HEK293T (cell line): ENCODE measurements around the gene CABP5.
"Not testable (repeated sequence)": the region's sequence is repeated elsewhere in the genome, so short reads cannot be mapped to it uniquely, and the experiment has no call there.

ENCODE experiments used
- CTCF ChIA-PET: fragments of 350-600 bp; formaldehyde crosslinking; extraction: SDS; loops from one replicate; lab custom pipeline; 2021; ENCODE audit warnings: antibody characterized with exemption, inconsistent platforms; lab: Yijun Ruan, JAX
- POLR2A ChIA-PET: fragments of 350-600 bp; formaldehyde crosslinking; extraction: SDS; loops from one replicate; lab custom pipeline; 2020; ENCODE audit warnings: antibody characterized with exemption, inconsistent platforms; lab: Yijun Ruan, JAX
- DNase-seq: peaks from one replicate; pipeline ENCODE4 v3.0.0; 2012; ENCODE audit warnings: mixed read lengths; ENCODE audit errors: extremely low spot score
- ARNT ChIP-seq: fragments of 450-650 bp; IDR thresholded peaks from 2 replicates; pipeline ENCODE4 v1.6.1; 2017; ENCODE audit warnings: mild to moderate bottlenecking
- BHLHE40 ChIP-seq: fragments of 450-650 bp; IDR thresholded peaks from 2 replicates; pipeline ENCODE4 v1.6.1; 2016; ENCODE audit warnings: mild to moderate bottlenecking, moderate library complexity, borderline replicate concordance
- CTBP1 ChIP-seq: fragments of 450-650 bp; IDR thresholded peaks from 2 replicates; pipeline ENCODE4 v1.6.1; 2016; ENCODE audit warnings: borderline replicate concordance
- ELF4 ChIP-seq: fragments of 450-650 bp; IDR thresholded peaks from 2 replicates; pipeline ENCODE4 v1.6.1; 2017; ENCODE audit warnings: antibody characterized with exemption
- FOXA1 ChIP-seq: fragments of 450-650 bp; IDR thresholded peaks from 2 replicates; pipeline ENCODE4 v1.6.1; 2016; ENCODE audit warnings: mild to moderate bottlenecking
- FOXK2 ChIP-seq: fragments of 450-650 bp; IDR thresholded peaks from 2 replicates; pipeline ENCODE4 v1.6.1; 2016; ENCODE audit warnings: mild to moderate bottlenecking
- FOXM1 ChIP-seq: fragments of 450-650 bp; IDR thresholded peaks from 2 replicates; pipeline ENCODE4 v1.6.1; 2017; ENCODE audit warnings: mild to moderate bottlenecking, borderline replicate concordance
- HDGF ChIP-seq: fragments of 450-650 bp; IDR thresholded peaks from 2 replicates; pipeline ENCODE4 v1.6.1; 2017; ENCODE audit warnings: antibody characterized with exemption, borderline replicate concordance
- L3MBTL2 ChIP-seq: fragments of 450-650 bp; conservative IDR thresholded peaks from 2 replicates; pipeline ENCODE4 v1.6.1; 2016; ENCODE audit warnings: mild to moderate bottlenecking
- LEF1 ChIP-seq: fragments of 450-650 bp; IDR thresholded peaks from 2 replicates; pipeline ENCODE4 v1.6.1; 2017; ENCODE audit warnings: mild to moderate bottlenecking, borderline replicate concordance
- NFRKB ChIP-seq: fragments of 450-650 bp; IDR thresholded peaks from 2 replicates; pipeline ENCODE4 v1.6.1; 2016; ENCODE audit warnings: mild to moderate bottlenecking, moderate library complexity
- SP1 ChIP-seq: fragments of 450-650 bp; IDR thresholded peaks from 2 replicates; pipeline ENCODE4 v1.6.1; 2017
- SUZ12 ChIP-seq: fragments of 450-650 bp; IDR thresholded peaks from 2 replicates; pipeline ENCODE4 v1.6.1; 2016; ENCODE audit warnings: mild to moderate bottlenecking
- TARDBP ChIP-seq: fragments of 450-650 bp; IDR thresholded peaks from 2 replicates; pipeline ENCODE4 v1.6.1; 2016
- ZNF384 ChIP-seq: fragments of 450-650 bp; IDR thresholded peaks from 2 replicates; pipeline ENCODE4 v1.6.1; 2016
- TF ChIP-seq, protein P1 (sequence below): fragments of 450-650 bp; IDR thresholded peaks from 2 replicates; pipeline ENCODE4 v1.6.1; 2016

The CABP5 gene

DNA sequence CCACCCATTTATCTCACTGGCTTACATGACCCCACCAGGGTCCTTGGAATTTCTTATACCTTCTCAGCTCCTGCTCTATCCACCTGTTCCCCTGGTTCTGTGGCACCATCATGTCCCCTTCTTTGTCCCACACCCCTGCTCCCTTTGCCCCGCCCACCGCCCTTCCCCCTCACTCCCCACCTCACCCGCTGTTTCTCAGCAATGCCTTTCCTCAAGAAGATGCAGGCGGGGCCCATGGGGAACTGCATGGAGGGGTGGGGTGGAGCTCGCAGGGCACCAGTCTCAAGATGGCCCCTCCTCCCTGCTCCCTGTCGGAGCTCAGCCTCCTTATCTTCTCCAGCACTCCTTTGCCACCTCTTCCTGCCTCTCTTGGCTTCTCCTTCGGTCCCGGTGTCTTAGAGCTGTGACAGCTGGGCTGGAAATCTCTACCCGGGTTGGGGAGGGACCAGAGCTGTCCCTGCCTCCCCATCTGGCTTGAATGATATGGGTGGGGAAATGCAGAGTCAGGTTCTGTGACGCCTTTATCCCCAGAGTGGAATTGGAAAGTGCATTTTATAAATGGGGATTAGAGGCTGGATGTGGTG lies at the start of gene CABP5:
Gene CABP5, minus strand, starts transcription at position 405 of the 584 bp plus-strand sequence. Its CDS starts 157 bp downstream, at position 248.
- DNase-seq = no peak
- POLR2A ChIA-PET = no interaction called here
- CTCF ChIA-PET = no interaction called here
- no peak for TF ChIP-seq FOXM1
- no peak for TF ChIP-seq HDGF
- no peak for TF ChIP-seq ZNF384
- TF ChIP-seq ARNT = no peak
- TF ChIP-seq, protein P1, sequence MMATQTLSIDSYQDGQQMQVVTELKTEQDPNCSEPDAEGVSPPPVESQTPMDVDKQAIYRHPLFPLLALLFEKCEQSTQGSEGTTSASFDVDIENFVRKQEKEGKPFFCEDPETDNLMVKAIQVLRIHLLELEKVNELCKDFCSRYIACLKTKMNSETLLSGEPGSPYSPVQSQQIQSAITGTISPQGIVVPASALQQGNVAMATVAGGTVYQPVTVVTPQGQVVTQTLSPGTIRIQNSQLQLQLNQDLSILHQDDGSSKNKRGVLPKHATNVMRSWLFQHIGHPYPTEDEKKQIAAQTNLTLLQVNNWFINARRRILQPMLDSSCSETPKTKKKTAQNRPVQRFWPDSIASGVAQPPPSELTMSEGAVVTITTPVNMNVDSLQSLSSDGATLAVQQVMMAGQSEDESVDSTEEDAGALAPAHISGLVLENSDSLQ = no peak
- TF ChIP-seq FOXA1 = no peak
- no peak for TF ChIP-seq TARDBP
- TF ChIP-seq FOXK2 = no peak
- no peak for TF ChIP-seq BHLHE40
- TF ChIP-seq ELF4 = no peak
- TF ChIP-seq L3MBTL2 = no peak
- TF ChIP-seq LEF1 = no peak
- no peak for TF ChIP-seq CTBP1
- TF ChIP-seq SP1 = no peak
- no peak for TF ChIP-seq SUZ12
- no peak for TF ChIP-seq NFRKB

- CTCF ChIA-PET = interaction anchor here (0.6 to 0.7 kb wide), 2 partner anchors 89 to 844 kb away, joined by 3 to 4 read pairs; no protein-coding TSS in a partner anchor
- DNase-seq, POLR2A ChIA-PET: not testable (repeated sequence)
Observed at GRCh38 chr19:48091111-48091718, 47.3 kb upstream of the CABP5 start.

DNA sequence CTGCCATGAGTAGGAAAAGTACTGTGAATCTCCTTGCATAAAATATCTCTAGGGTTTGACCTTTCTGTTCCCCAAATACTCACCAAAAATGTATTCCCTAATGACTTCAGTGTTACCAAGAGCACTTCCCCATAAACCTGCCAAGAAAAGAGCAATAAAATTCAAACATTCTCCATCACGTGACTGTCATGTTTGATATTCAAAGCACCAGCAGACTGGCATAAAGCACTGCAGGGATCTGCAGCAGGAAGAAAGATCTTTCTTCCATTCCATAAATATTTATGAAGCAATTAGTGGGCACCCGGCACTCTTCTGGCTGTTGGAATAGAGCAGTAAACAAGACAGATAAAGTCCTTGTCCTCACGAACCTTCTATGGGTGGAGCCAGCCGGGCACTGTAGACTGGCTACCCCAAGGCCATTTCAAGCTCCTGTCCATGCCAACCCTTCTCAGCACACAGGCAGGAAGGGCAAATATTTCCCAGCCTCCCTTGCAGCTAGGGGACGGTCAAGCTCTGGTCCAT lies 46.5 kb upstream of the CABP5 start:
- POLR2A ChIA-PET = no interaction called here
- no peak for DNase-seq
- CTCF ChIA-PET = interaction anchor here (0.7 kb wide), 1 partner anchor 843 kb away, joined by 3 read pairs; no protein-coding TSS in a partner anchor
- no peak for TF ChIP-seq CTBP1
- no peak for TF ChIP-seq LEF1

- POLR2A ChIA-PET, DNase-seq, CTCF ChIA-PET: not testable (repeated sequence)
Observed at GRCh38 chr19:48088991-48089390, 45.1 kb upstream of the CABP5 start.

GRCh38 chr19:48085904-48086864 lies 42.3 kb upstream of the CABP5 start:
- no peak for DNase-seq
- POLR2A ChIA-PET = no interaction called here
- no peak for TF ChIP-seq ZNF384
- CTCF ChIA-PET = no interaction called here

DNA sequence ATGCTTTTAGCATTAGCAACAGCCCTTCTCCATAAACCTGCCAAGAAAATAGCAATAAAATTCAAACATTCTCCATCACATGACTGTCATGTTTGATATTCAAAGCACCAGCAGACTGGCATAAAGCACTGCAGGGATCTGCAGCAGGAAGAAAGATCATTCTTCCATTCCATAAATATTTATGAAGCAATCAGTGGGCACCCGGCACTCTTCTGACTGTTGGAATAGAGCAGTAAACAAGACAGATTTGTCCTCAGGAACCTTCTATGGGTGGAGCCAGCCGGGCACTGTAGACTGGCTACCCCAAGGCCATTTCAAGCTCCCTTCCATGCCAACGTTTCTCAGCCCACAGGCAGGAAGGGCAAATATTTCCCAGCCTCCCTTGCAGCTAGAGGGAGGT lies 41.2 kb upstream of the CABP5 start:
- DNase-seq = no peak
- no peak for TF ChIP-seq ZNF384
- no peak for TF ChIP-seq FOXK2
- TF ChIP-seq ARNT = no peak
- ChIA-PET CTCF (interaction anchor here (0.6 kb wide), 1 partner anchor 1735 kb away, joined by 3 read pairs; no protein-coding TSS in a partner anchor), POLR2A (no interaction called here)

- POLR2A ChIA-PET = no interaction called here
Observed at GRCh38 chr19:48081106-48081505, 37.2 kb upstream of the CABP5 start.

GRCh38 chr19:48070177-48070769 lies 26.4 kb upstream of the CABP5 start:
- POLR2A ChIA-PET, DNase-seq, CTCF ChIA-PET: not testable (repeated sequence)

More at GRCh38 chr19:48081106-48081505, 37.2 kb upstream of the CABP5 start:
- TF ChIP-seq LEF1 (no peak), L3MBTL2 (no peak), FOXM1 (no peak), CTBP1 (no peak), TARDBP (no peak), FOXK2 (no peak), SUZ12 (no peak), ELF4 (no peak), BHLHE40 (no peak), ARNT (no peak), NFRKB (no peak), FOXA1 (no peak), ZNF384 (no peak), HDGF (no peak), SP1 (no peak)
- TF ChIP-seq, protein P1 = no peak
- CTCF ChIA-PET = interaction anchor here (0.6 kb wide), 1 partner anchor 14 kb away, joined by 3 read pairs; no protein-coding TSS in a partner anchor
- DNase-seq = no peak
